Dermis microvascular lymphatic vessel endothelial cell (primary cell): ENCODE results near the gene TEDDM1. TPM values are rescaled to one million over a fixed set of nuclear protein-coding genes. Genes with fewer than 3 reads are reported as not detected.
"Not testable (repeated sequence)": the region's sequence is repeated elsewhere in the genome, so short reads cannot be mapped to it uniquely, and the experiment has no call there.

Experiments used
- DNase-seq, 2 donors: peaks; one replicate each; pipeline versions ENCODE4 v3.0.0 to v3.0.0-alpha.2; 2010; ENCODE audit warnings: low read depth in 2 of 2
- total RNA-seq: library from RNA; depleted of rRNA; stranded (reverse); fragments of >200 nt; gene quantifications from 2 replicates; pipeline ENCODE4 v1.2.1, GENCODE V29; 2014

The TEDDM1 gene, protein sequence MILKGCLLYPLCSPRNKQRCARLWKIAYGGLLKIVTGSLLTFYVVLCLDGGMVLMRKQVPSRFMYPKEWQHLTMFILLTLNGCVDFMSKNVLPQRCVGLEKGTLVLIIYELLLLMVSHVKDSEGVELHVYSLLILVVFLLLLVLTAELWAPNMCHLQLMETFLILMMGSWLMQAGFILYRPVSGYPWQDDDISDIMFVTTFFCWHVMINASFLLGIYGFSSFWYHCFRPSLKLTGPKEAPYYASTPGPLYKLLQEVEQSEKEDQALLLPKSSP
- total RNA-seq, result not detected in 2 replicates

DNA sequence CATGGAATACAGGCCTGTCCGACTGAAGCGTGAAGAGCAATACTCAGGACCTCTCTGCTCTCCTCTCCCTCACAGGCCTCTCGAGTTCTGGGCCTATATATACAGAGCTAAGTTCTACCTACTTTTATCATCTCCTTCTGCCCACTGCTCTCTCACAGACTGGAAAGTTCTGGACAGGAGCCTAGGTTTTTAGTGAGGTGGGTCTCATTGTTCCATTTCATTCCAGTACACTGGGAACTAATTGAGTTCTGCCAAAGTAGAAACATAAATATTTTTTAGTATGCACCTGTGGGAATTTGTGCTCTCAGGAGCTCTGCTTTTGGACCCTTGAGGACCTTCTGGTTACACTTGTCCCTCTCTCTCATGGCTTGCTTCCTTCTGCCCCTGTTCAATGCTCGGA, at the start of gene TEDDM1:
TSS of gene TEDDM1 (minus strand) at position 101 of the 400 bp plus-strand sequence. CDS start 182 bp downstream, outside the sequence.
- DNase-seq, result no peak

DNA sequence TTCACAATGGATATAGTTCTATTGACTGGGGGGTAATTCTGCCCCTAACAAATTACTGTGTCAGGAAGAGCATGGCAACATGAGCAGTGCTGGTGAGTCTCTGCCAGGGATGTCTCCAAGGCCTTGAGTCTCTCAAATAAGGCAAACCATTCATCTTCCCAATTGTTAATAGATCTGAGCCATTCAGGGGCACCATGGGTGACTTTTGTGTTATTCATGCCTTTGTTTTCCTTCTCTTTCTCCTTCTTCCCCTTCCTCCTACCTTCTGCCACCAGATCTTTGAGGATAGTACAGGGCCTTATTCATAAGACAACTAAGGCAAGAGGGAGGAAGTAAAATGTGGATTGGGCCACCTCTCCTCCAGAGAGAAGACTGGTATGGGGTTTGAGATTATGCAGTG, 49.6 kb upstream of the TEDDM1 start, which contains the start of gene RGSL1:
TSS of gene RGSL1 (plus strand) at position 60 of the 400 bp plus-strand sequence. CDS start at position 80, 20 bp downstream.
- no peak for DNase-seq

DNA sequence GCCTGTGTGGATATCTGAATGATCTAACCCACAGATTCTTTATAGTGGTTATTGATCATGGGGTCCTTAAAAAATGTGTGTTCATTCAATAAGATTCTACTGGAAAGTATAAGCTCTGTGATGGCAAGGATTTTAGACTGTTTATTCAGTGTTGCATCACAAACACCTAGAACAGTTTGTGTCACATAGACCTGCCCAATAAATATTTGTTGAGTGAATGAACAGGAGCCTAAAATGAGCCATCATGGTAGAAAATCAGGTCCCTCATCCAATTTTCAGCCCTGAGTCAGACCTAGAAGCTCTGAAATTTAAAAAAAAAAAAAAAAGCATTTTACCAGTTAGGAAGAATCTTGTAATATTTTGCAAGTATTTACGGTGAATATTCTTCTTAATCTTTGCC, 47.2 kb upstream of the TEDDM1 start:
- DNase-seq, result no peak

DNA sequence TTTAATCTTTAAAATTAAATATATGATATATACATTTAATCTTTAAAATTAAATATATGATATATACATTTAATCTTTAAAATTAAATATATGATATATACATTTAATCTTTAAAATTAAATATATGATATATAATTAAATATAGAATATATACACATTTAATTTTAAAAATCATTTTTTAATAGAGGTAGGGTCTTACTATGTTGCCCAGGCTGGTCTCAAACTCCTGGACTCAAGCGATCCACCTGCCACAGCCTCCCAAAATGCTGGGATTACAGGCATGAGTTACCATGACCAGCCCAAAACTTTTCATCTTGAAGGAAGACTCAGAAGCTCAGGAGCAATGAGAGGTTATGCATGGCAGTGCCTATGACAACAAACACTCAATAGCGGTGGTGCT, 46.7 kb upstream of the TEDDM1 start:
- not testable (repeated sequence) for DNase-seq

DNA sequence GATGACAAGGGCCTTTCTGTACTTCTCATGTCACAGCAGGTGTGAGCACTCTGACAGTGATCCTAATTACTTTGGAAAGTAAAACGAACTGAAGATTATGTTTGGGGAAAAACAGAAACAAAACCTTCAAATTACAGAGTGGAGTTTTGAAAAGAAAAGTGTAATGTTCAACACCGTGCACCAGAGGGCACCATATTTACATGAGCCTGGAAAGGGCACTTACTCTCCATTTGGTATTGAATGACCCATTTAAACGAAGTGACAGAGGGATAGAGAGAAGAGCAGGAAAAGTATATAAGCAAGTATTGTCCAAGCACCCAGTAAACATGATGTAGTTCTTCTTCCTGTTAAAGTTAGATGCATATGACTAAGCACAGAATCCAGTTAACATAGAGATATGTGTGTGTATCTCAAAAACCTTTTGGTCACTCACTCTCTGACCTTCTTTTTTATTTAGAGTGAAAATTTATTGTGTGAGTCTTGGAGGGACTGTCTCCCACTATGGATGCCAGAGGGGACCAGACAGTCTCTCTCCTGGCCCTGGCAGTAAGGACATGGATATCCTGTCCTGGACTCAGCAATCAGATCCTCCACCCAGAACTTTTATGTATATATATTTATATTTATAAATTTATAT, 45.7 kb upstream of the TEDDM1 start:
- DNase-seq, result peak; percentile 10 to 37

DNA sequence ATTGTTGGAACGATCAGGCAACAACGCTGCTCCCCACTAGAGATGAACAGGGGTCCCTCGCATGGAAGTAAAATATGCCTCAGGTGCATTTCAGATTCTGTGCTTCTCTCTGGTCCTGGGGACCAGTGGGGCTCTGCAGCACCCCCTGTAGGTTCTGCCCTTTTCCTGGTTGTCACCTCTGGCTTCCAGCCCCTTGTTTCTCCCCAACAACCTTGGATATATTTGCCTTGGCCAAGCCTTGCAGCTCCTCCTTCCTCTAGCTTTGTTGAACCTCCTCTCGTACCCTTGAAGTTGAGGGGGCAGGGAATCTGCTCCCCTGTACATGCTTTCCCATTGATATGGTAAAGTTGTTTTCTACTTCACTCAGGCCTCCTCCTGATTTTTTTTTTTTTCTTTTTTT, 44.0 kb upstream of the TEDDM1 start:
- no peak for DNase-seq

DNA sequence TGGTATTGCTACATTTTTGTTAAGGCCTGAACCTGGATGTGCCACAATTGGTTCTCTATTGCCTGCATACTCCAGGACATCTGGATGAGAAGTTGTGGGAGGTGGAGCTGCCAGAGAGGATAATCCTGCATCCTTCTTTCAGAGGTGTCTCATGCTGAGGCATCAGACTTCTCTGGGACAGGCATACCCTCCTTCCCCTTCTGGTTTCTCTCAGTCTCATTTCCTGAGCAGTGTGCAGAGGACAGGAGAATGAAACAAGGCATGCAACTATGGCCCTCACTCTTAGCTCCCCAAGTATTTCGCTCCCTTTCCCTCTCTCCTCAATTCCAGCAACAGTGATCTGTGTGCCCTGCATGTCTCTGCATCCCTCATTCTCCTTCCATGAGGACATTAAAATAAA, 41.9 kb upstream of the TEDDM1 start:
- DNase-seq, result no peak

GRCh38 chr1:182441719-182442118, 41.3 kb upstream of the TEDDM1 start:
- DNase-seq, result no peak

DNA sequence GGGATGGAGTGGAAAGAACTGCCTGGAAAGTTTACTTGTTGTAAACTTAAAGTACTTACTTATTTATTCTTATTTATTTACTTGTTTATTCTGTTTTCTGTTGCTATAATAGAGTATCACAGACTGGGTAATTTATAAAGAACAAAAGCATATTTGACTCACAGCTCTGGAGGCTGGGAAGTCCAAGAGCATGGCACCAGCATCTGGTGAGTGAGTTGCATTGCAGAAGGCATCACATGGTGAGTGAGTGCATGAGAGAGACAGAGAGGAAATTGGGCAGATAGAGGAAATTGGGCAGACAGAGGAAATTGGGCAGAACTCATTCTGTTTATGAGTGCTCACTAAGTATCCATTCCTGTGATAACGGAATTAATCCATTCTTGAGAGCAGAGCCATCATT, 37.9 kb upstream of the TEDDM1 start:
- DNase-seq, result no peak

DNA sequence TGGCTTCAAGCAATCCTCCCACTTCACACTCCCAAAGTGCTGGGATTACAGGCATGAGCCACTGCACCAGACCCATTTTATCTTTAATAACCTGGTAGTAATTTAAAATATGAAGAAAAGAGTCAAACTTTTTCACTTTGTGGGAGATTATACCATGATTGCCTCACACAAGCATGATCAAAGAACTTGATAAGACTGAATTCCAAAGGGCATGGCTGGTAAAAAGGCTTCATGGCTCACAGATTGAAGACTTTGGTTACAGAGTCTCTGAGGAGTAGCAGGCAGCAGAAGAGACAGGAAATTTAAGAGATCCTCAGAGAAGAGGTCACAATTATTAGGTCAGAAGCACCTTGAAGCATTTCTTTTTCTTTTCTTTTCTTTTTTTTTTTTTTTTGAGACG, 33.1 kb upstream of the TEDDM1 start:
- DNase-seq, result no peak

GRCh38 chr1:182431278-182431677, 30.8 kb upstream of the TEDDM1 start:
- no peak for DNase-seq

GRCh38 chr1:182430263-182431068, 30.0 kb upstream of the TEDDM1 start:
- no peak for DNase-seq

GRCh38 chr1:182428043-182428442, 27.6 kb upstream of the TEDDM1 start:
- no peak for DNase-seq

DNA sequence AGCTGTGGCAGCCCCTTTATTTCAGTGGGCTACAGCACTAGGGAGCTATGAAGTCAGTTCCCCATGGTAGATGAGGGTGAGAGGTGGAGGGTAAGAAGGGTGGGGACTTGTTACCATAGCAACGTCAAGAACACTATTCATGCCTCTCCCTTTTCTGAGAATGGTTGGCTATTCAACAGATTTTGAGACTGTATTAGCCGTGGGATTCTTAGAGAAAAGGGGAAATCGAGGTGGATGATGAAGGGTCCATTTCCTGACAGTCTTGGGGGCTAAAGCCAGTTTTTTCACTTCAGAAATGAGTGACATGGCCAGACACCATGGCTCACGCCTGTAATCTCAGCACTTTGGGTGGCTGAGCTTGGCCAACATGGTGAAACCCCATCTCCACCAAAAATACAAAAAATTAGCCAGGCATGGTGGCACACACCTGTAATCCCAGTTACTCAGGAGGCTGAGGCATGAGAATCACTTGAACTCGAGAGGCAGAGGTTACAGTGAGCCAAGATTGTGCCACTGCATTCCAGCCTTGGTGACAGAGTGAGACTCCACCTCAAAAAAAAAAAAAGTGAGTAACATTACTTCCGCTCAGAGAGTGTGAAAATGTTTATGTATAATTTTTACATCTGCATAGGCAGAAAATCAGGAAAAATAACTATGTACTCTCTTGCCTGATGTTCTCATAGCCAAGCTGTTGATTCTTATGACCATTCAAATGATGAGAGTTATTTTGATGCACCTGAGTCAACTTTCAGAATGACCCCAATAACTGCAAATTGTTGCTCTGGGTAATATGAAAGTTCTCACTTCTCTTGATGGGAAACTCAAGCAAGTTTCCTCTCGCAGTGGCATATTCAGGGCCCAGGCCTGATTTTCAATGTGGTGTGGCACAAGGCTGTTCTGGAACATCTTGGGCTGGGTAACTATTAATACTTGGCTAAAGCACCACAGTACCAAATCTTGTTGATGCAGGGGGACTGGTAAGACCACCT, 26.3 kb upstream of the TEDDM1 start:
- DNase-seq, result no peak

DNA sequence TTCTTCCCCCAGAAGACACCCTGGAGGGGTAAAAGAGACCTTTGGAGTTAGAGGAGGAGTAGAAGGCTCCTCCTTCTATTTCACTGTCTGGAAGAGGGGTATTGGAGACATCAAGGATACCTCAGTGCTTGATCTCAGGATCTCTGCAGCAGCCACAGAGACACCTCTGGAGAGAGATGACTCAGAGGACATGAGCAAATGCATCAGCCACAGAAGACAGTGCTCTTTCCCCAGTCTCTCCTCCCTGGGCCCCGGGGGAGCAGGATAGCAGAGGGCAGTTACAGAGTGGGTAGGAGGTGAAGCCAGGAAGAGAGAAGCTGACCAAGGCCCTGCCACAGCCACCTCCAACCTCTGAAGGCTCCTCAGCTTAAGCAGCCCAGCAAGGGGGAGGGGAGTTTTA, 15.3 kb upstream of the TEDDM1 start:
- no peak for DNase-seq

DNA sequence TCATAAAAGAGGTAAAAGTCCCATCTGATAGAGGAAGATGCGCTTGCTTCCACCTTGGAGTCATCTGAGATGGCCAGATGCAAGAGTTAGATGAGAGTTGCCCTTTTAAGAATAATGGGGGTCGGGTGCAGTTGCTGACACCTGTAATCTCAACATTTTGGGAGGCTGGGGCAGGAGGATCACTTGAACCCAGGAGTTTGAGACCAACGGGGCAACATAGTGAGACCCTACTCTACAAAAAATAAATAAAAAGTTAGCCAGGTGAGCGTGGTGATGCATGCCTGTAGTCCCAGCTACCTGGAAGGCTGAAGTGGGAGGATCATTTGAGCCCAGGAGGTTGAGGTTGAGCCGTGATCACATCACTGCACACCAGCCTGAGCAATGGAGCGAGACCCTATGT, 13.5 kb upstream of the TEDDM1 start:
- DNase-seq, result no peak

- DNase-seq, result no peak
These were observed 13.0 kb upstream of the TEDDM1 start for GRCh38 chr1:182413486-182413885.

DNA sequence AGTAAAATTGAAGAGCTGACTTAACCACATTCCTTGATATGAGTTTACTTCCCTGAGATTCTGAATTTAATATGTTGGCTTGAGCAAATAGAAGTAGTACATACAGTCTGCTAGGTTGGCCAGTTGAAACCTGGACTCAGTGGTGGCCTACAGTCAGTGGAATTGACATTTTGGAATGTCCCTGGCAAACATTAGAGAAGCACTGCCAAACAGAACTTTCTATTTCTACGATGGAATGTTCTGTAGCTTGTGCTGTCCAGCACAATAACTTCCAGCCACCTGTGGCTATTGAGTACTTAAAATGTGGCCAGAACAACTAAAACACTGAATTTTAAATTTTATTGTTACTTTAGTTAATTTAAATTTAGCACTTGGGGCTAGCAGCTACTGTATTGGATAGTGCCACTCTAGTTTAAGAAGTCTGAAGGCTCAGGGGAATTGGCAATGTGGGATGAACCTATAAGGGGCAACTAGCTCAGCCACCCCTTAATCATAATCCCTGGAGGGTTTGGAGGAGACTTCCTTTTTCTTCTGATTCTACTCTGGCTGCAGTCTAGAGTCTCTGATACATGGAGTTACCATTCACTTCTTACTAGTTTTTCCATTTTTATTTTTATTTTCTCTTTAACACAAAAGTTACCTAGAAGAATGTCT, 10.3 kb upstream of the TEDDM1 start:
- no peak for DNase-seq

GRCh38 chr1:182410138-182410537, 9.7 kb upstream of the TEDDM1 start:
- no peak for DNase-seq

- no peak for DNase-seq
These were observed 8.1 kb upstream of the TEDDM1 start for GRCh38 chr1:182408435-182409075.
